ENCODE data around the gene IL1RL1. TPM values are rescaled to one million over a fixed set of nuclear protein-coding genes. Genes with fewer than 3 reads are reported as not detected.
A peak's percentile ranks its signal among the peaks of the same experiment; 100 is the strongest.

The IL1RL1 gene
- total and polyA plus RNA-seq, 12 donors = 0.48 to 44.9 (median 1.3) TPM

- Histone ChIP-seq H3K4me3 (no peak overlapping the region), H3K36me3 (peaks cover 0 to 46% (median 0%) of the 10 kb centered on the region in 9 donors), H3K9me3 (peaks cover 0 to 24% (median 16%) of the 10 kb centered on the region in 11 donors), H3K27me3 (no peaks in the 10 kb centered on the region), H3K4me1 (peaks cover 0 to 5% (median 0%) of the 10 kb centered on the region in 9 donors), H3K27ac (peak overlapping the region in 1 of 10 donors; percentile 48)
- TF ChIP-seq, protein P1, sequence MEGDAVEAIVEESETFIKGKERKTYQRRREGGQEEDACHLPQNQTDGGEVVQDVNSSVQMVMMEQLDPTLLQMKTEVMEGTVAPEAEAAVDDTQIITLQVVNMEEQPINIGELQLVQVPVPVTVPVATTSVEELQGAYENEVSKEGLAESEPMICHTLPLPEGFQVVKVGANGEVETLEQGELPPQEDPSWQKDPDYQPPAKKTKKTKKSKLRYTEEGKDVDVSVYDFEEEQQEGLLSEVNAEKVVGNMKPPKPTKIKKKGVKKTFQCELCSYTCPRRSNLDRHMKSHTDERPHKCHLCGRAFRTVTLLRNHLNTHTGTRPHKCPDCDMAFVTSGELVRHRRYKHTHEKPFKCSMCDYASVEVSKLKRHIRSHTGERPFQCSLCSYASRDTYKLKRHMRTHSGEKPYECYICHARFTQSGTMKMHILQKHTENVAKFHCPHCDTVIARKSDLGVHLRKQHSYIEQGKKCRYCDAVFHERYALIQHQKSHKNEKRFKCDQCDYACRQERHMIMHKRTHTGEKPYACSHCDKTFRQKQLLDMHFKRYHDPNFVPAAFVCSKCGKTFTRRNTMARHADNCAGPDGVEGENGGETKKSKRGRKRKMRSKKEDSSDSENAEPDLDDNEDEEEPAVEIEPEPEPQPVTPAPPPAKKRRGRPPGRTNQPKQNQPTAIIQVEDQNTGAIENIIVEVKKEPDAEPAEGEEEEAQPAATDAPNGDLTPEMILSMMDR (IDR thresholded peaks at IDR 0.05) = no peak
- intact Hi-C loops (cut with DNase I) = loop anchor here in 3 of 10 donors (10.0 kb wide), 3 partner anchors 62 to 352 kb away; no protein-coding TSS in a partner anchor
- 84 to 88% methylated on average over 3 of the region's 3 CpGs for WGBS, 2 donors
- no peak for DNase-seq
- ATAC-seq = no peak
These were observed 55.2 kb downstream of the IL1RL1 start for GRCh38 chr2:102366406-102367112.

GRCh38 chr2:102367331-102367971, 56.1 kb downstream of the IL1RL1 start:
- no peak overlapping the region for H3K4me3 ChIP-seq
- H3K9me3 ChIP-seq = peaks cover 0 to 24% (median 16%) of the 10 kb centered on the region in 11 donors
- WGBS, 2 donors = 83 to 85% methylated on average over 6 of the region's 6 CpGs
- H3K36me3 ChIP-seq = peaks cover 0 to 42% (median 0%) of the 10 kb centered on the region in 9 donors
- TF ChIP-seq, protein P1 (IDR thresholded peaks at IDR 0.05) = no peak
- DNase-seq (no peak), ATAC-seq (peak in 1 of 8 donors; percentile 9)
- intact Hi-C loops (cut with DNase I) = loop anchor here in 3 of 10 donors (10.0 kb wide), 3 partner anchors 63 to 353 kb away; no protein-coding TSS in a partner anchor
- H3K27ac ChIP-seq = peak overlapping the region in 1 of 10 donors; percentile 48
- H3K4me1 ChIP-seq = peaks cover 0 to 5% (median 0%) of the 10 kb centered on the region in 9 donors
- no peaks in the 10 kb centered on the region for H3K27me3 ChIP-seq

- intact Hi-C loops (cut with DNase I) = loop anchor here in 3 of 10 donors (10.0 kb wide), 3 partner anchors 64 to 354 kb away; no protein-coding TSS in a partner anchor
- Histone ChIP-seq H3K27me3 (no peaks in the 10 kb centered on the region), H3K4me1 (peaks cover 0 to 5% (median 0%) of the 10 kb centered on the region in 9 donors), H3K9me3 (peaks cover 0 to 25% (median 16%) of the 10 kb centered on the region in 11 donors), H3K36me3 (peaks cover 0 to 32% (median 0%) of the 10 kb centered on the region in 9 donors), H3K4me3 (no peak overlapping the region), H3K27ac (peak overlapping the region in 1 of 10 donors; percentile 38)
- WGBS, 2 donors = 89 to 90% methylated on average over 5 of the region's 5 CpGs
- DNase-seq (no peak), ATAC-seq (no peak)
- TF ChIP-seq, protein P1 (IDR thresholded peaks at IDR 0.05) = no peak
These were observed 57.2 kb downstream of the IL1RL1 start for GRCh38 chr2:102368461-102369109.

DNA sequence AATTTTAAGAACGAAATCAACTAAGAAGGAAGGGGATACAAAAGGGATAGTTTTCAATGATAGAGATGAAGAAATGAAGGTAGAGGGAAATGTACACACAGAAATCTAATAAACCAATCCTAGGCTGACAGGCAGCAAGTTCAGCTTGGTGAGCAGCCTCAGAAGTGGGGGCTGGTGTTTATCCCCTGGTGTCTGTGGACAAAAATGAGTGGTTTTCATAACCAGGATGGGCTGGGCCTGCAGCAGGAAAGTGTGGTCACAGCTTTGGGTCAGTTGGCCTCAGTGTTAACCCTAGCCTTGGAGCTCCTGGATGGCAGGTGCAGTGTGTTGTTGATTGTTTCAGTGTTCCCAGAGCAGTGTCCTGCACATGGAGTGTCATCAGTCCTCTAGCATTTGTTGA, 58.5 kb downstream of the IL1RL1 start:
- intact Hi-C loops (cut with DNase I) = loop anchor here in 3 of 10 donors (10.0 kb wide), 3 partner anchors 65 to 355 kb away; no protein-coding TSS in a partner anchor
- Histone ChIP-seq H3K27me3 (no peaks in the 10 kb centered on the region), H3K4me3 (no peak overlapping the region), H3K4me1 (peaks cover 0 to 5% (median 0%) of the 10 kb centered on the region in 9 donors), H3K9me3 (peaks cover 0 to 27% (median 16%) of the 10 kb centered on the region in 11 donors), H3K36me3 (peaks cover 0 to 19% (median 0%) of the 10 kb centered on the region in 9 donors), H3K27ac (no peak overlapping the region)
- DNase-seq = no peak
- WGBS, 2 donors = 91 to 93% methylated on average over 1 of the region's 1 CpG
- ATAC-seq = no peak
- TF ChIP-seq, protein P1 (IDR thresholded peaks at IDR 0.05) = no peak
